Measurements from ENCODE around the gene SLC29A3.

Gene SLC29A3

DNA sequence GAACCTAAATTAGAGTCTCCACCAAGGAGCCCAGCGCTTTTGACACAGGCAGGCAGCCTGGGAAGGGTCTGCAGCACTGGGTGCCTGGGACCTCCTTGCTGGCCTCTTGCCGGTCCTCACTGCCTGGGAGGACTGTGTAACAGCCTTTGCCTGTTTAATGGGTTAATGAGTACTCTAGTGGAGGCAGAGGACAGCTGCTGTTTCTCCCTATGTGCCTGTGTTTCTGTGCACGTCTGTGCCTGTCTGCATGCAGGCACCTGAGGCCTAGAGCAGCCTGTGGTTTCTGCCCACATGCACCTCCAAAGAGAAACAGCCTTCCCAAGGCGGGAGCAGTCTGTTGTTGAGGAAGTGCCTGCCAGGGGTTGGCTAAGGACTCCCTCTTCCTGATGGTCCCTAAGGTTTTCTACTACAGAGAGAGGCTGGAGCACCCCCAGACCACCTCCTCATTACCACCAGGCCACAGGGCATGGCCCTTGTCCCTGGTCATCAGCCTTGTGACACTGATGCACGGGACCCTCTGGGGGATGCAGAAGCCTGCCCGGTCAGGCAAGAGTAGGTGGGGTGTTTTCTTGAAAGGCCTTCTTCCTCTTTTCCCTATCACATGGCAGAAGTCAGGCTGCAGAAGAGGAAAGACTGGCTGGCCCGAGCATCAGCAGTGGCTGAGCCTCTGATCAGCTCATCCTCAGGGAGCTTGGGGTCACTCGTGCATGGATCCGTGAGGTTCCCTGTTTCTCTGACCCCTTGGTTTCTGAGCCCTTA lies 14.2 kb downstream of the SLC29A3 start:
- H3K27ac ChIP-seq (ENCODE audit: low read depth, low read length) = no peak overlapping the region
- H2AFZ ChIP-seq (ENCODE audit: low read depth, low read length, severe bottlenecking) = no peak overlapping the region
- no peaks in the 10 kb centered on the region for H3K79me2 ChIP-seq (ENCODE audit: insufficient read depth, low read length)

DNA sequence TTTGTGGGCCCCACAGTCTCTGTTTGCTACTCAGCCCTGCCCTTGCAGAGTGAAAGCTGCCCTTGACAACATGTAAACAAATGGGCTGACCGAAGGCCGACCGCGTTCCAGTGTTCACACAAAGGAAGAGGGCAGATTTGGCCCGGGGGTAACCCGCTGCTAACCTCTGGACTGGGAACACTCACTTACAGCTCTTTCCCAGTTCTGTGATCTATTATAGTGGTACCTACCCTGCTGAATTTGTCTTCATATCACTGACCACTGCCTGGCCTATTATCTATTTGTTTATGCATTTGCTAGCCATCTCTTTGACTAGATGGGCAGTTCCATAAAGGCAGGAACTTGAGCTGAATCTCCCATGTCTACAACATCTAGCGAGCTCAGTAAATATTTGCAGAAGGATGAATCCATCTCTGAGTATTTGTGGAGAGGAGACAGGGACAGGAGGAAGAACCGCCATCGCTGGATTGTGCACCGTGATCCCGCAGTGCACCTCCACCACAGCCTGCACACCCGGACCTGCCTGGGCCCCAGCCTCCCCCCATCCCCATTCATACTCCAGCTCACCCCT lies 15.2 kb downstream of the SLC29A3 start:
- Histone ChIP-seq H3K27ac (ENCODE audit: low read depth, low read length) (no peak overlapping the region), H3K4me2 (ENCODE audit: low read depth, low read length, poor library complexity, severe bottlenecking) (no peak overlapping the region), H3K9me2 (replicated peaks; ENCODE audit: insufficient read depth, low read length) (no peaks in the 10 kb centered on the region), H2AFZ (ENCODE audit: low read depth, low read length, severe bottlenecking) (no peak overlapping the region), H3K27me3 (ENCODE audit: low read length) (no peaks in the 10 kb centered on the region), H3K79me2 (ENCODE audit: insufficient read depth, low read length) (no peaks in the 10 kb centered on the region), H3F3A (ENCODE audit: insufficient read depth) (no peaks in the 10 kb centered on the region), H3K36me3 (ENCODE audit: low read length) (no peaks in the 10 kb centered on the region), H3K4me3 (ENCODE audit: insufficient read depth, low read length, poor library complexity, severe bottlenecking) (no peak overlapping the region), H3K9me3 (ENCODE audit: insufficient read depth, low read length) (no peaks in the 10 kb centered on the region), H4K20me1 (ENCODE audit: low read depth, low read length) (no peaks in the 10 kb centered on the region; the same call in 1 of the 2 replicates), H3K9ac (ENCODE audit: low read length) (no peak overlapping the region)
- TF ChIP-seq, protein P1, sequence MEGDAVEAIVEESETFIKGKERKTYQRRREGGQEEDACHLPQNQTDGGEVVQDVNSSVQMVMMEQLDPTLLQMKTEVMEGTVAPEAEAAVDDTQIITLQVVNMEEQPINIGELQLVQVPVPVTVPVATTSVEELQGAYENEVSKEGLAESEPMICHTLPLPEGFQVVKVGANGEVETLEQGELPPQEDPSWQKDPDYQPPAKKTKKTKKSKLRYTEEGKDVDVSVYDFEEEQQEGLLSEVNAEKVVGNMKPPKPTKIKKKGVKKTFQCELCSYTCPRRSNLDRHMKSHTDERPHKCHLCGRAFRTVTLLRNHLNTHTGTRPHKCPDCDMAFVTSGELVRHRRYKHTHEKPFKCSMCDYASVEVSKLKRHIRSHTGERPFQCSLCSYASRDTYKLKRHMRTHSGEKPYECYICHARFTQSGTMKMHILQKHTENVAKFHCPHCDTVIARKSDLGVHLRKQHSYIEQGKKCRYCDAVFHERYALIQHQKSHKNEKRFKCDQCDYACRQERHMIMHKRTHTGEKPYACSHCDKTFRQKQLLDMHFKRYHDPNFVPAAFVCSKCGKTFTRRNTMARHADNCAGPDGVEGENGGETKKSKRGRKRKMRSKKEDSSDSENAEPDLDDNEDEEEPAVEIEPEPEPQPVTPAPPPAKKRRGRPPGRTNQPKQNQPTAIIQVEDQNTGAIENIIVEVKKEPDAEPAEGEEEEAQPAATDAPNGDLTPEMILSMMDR (IDR thresholded peaks at IDR 0.05; ENCODE audit: insufficient read depth, low read length, poor library complexity, severe bottlenecking) = no peak
- TF ChIP-seq EZH2phosphoT487 (conservative IDR thresholded peaks at IDR 0.05; ENCODE audit: low read length) = no peak

More for the DNA sequence above, 14.2 kb downstream of the SLC29A3 start:
- no peak overlapping the region for H3K4me2 ChIP-seq (ENCODE audit: low read depth, low read length, poor library complexity, severe bottlenecking)
- no peak overlapping the region for H3K4me3 ChIP-seq (ENCODE audit: insufficient read depth, low read length, poor library complexity, severe bottlenecking)
- TF ChIP-seq, protein P1 (IDR thresholded peaks at IDR 0.05; ENCODE audit: insufficient read depth, low read length, poor library complexity, severe bottlenecking) = no peak
- TF ChIP-seq EZH2phosphoT487 (conservative IDR thresholded peaks at IDR 0.05; ENCODE audit: low read length) = no peak
- no peaks in the 10 kb centered on the region for H3F3A ChIP-seq (ENCODE audit: insufficient read depth)
- no peaks in the 10 kb centered on the region for H3K27me3 ChIP-seq (ENCODE audit: low read length)
- H3K36me3 ChIP-seq (ENCODE audit: low read length) = no peaks in the 10 kb centered on the region
- H3K9ac ChIP-seq (ENCODE audit: low read length) = no peak overlapping the region
- no peaks in the 10 kb centered on the region for H3K9me2 ChIP-seq (replicated peaks; ENCODE audit: insufficient read depth, low read length)
- H4K20me1 ChIP-seq (ENCODE audit: low read depth, low read length) = no peaks in the 10 kb centered on the region
- no peaks in the 10 kb centered on the region for H3K9me3 ChIP-seq (ENCODE audit: insufficient read depth, low read length)

DNA sequence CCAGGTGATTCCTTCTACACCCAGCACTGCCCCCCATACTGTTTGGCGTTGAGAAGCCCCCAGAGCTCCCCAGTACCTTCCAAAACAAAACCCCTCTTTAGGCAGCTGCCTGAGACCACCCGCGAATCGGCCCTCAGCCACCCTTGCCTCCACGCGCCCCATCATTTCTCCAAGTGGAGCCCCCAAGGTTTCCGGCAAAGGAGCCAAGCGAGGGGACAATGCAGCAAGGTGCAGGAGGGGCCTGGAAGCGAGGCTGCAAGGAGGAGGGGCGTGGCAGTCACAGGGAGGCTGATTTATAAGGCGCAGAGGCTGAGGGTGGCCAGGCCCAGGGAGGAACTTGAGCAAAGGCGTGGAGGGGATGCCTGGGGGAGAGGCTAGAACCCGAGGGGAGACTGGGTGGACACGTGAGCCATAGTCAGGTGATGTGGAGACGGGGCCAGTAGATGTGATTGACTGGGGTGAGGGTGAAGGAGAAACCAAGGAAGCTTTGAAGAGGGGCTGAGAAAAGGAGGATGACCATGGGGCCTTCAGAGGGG lies 16.2 kb downstream of the SLC29A3 start:
- Histone ChIP-seq H3K27ac (ENCODE audit: low read depth, low read length) (no peak overlapping the region), H2AFZ (ENCODE audit: low read depth, low read length, severe bottlenecking) (no peak overlapping the region), H3K9ac (ENCODE audit: low read length) (no peak overlapping the region), H3K9me2 (replicated peaks; ENCODE audit: insufficient read depth, low read length) (no peaks in the 10 kb centered on the region), H3K36me3 (ENCODE audit: low read length) (no peaks in the 10 kb centered on the region), H4K20me1 (ENCODE audit: low read depth, low read length) (no peaks in the 10 kb centered on the region; the same call in 1 of the 2 replicates), H3K4me3 (ENCODE audit: insufficient read depth, low read length, poor library complexity, severe bottlenecking) (no peak overlapping the region), H3K4me2 (ENCODE audit: low read depth, low read length, poor library complexity, severe bottlenecking) (no peak overlapping the region), H3K79me2 (ENCODE audit: insufficient read depth, low read length) (no peaks in the 10 kb centered on the region), H3K27me3 (ENCODE audit: low read length) (no peaks in the 10 kb centered on the region), H3K9me3 (ENCODE audit: insufficient read depth, low read length) (no peaks in the 10 kb centered on the region), H3F3A (ENCODE audit: insufficient read depth) (no peaks in the 10 kb centered on the region)
- no peak for TF ChIP-seq EZH2phosphoT487 (conservative IDR thresholded peaks at IDR 0.05; ENCODE audit: low read length)
- TF ChIP-seq, protein P1 (IDR thresholded peaks at IDR 0.05; ENCODE audit: insufficient read depth, low read length, poor library complexity, severe bottlenecking) = no peak
